Suprapubic skin (tissue), 4 donors: ENCODE measurements around the gene SETD1A. TPM values are rescaled to one million over a fixed set of nuclear protein-coding genes. Genes with fewer than 3 reads are reported as not detected.

Experiments
- DNase-seq, 2 donors: peaks; one replicate each; pipeline ENCODE4 v3.0.0-alpha.2; 2019; ENCODE audit warnings: low spot score in 2 of 2
- H3K27ac ChIP-seq: fragments of 200-600 bp; sonication (generic); one replicate; pipeline ENCODE4 v1.5.1; 2019
- H3K27me3 ChIP-seq: fragments of 200-600 bp; sonication (generic); one replicate; pipeline ENCODE4 v1.5.1; 2019
- H3K36me3 ChIP-seq: fragments of 200-600 bp; sonication (generic); one replicate; pipeline ENCODE4 v1.5.1; 2019
- H3K4me1 ChIP-seq: fragments of 200-600 bp; sonication (generic); one replicate; pipeline ENCODE4 v1.5.1; 2019
- H3K4me3 ChIP-seq: fragments of 200-600 bp; sonication (generic); one replicate; pipeline ENCODE4 v1.5.1; 2019; ENCODE audit warnings: mild to moderate bottlenecking
- H3K9me3 ChIP-seq: fragments of 200-600 bp; sonication (generic); one replicate; pipeline ENCODE4 v1.5.1; 2019
- CTCF ChIP-seq, 2 donors: fragments of 200-600 bp in 1 of 2; fragments of 450-650 bp in 1 of 2; sonication (generic) in 1 of 2; IDR thresholded peaks; one replicate each; pipeline ENCODE4 v1.5.1; 2016 to 2019; ENCODE audit warnings: antibody characterized with exemption in 2 of 2, mild to moderate bottlenecking in 1 of 2, moderate library complexity in 1 of 2
- EP300 ChIP-seq: sonication (generic); formaldehyde crosslinking; IDR thresholded peaks from one replicate; pipeline ENCODE4 v1.6.1; 2017; ENCODE audit warnings: antibody characterized with exemption
- POLR2A ChIP-seq, 2 donors: fragments of 450-650 bp; IDR thresholded peaks; one replicate each; pipeline ENCODE4 v1.6.1; 2017; ENCODE audit warnings: antibody characterized with exemption in 2 of 2, mild to moderate bottlenecking in 2 of 2, moderate library complexity in 2 of 2
- POLR2AphosphoS5 ChIP-seq, 3 donors: sonication (generic); formaldehyde crosslinking; IDR thresholded peaks; one replicate each; pipeline ENCODE4 v1.6.1; 2017; ENCODE audit warnings: antibody characterized with exemption in 3 of 3
- WGBS: methylation state at CpG from one replicate; pipeline ENCODE4 v1.1.5; 2018; 5-methylcytosine and 5-hydroxymethylcytosine counted together
- total RNA-seq, 4 donors: library from RNA; depleted of rRNA; stranded (reverse); fragments of >200 nt; gene quantifications; one replicate each; pipeline ENCODE4 v1.1.0, GENCODE V29; 2016

SETD1A gene
- total RNA-seq, 4 donors from 2014 or later = 12.5 to 14.7 (median 13.7) TPM

DNA sequence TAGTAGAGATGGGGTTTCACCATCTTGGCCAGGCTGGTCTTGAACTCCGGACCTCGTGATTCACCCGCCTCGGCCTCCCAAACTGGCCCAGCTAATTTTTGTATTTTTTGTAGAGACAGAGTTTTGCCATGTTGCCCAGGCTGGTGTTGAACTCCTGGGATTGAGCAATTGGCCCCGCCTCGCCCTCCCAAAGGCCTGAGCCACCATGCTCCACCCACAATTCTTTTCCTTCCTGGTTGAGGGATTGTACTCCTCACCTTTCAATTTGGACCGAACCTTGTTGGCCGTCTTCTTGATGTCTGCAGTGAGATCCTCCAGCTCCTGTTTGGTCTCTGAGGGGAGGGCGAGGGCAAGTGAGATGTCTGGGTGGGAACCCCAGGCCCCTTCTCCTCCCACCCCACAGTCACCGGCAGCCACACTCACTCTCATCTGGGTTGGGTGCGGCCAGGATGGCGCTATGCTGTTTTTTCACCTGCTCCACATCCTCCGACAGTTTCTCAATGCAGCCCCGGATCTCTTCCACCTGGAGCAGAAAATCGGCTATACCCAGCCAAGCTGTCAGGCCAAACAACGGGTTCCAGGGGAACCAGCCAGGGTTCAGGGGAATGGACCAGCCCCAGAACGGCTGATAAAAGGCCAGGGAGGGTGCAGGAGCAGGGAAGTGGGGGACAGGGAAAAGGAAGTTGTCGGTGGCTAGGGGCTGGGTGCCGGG, 43.3 kb downstream of the SETD1A start:
- Histone ChIP-seq H3K27me3 (no peaks in the 10 kb centered on the region), H3K4me3 (peak overlapping the region; percentile 21), H3K4me1 (peaks cover 52% of the 10 kb centered on the region), H3K9me3 (no peaks in the 10 kb centered on the region), H3K27ac (peak overlapping the region; percentile 62), H3K36me3 (no peaks in the 10 kb centered on the region)
- DNase-seq = no peak
- no peak for TF ChIP-seq POLR2A (IDR thresholded peaks at IDR 0.05)
- TF ChIP-seq POLR2AphosphoS5 (IDR thresholded peaks at IDR 0.05) = no peak
- no peak for TF ChIP-seq EP300
- no peak for TF ChIP-seq CTCF (IDR thresholded peaks at IDR 0.05)
- 65% methylated on average over 19 of the region's 19 CpGs for WGBS

DNA sequence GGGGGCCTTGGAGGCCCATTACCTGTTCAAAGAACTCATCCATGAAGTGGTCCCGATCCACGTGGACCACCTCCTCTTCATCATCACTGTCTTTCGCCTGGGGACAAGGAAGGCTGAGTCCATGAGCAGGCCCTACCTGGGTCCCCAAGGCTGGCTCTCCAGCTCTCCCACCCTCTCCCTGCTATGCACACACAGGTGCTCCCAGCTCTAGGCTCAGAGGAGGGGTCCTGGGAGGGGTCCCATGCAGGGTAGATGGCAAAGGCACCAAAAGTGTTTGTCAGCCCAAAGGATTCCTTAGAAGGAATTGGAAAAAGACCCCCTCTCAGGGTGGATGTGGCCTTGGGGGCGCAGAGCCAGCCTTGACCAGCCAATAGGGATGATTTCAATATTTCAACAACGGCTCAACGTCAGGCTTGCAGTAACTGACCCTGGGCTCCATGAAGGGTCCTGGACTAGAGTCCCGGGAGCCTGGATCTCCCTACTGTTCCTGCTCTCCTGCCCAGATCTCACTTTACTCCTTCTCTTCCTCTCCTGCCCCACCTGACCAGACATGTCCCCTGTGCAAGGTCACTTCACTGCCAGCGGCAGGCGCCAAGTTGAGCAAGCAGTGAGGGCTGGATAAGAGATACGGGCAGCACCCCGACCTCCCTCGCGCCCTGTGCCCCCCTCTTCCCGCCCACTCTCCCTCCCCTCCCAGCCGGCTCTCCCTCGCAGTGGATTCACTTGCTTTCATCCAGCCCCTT, 44.1 kb downstream of the SETD1A start:
- Histone ChIP-seq H3K4me1 (peaks cover 48% of the 10 kb centered on the region), H3K27ac (peak overlapping the region; percentile 62), H3K4me3 (peak overlapping the region; percentile 21), H3K9me3 (no peaks in the 10 kb centered on the region), H3K27me3 (no peaks in the 10 kb centered on the region), H3K36me3 (no peaks in the 10 kb centered on the region)
- DNase-seq = no peak
- TF ChIP-seq EP300 (no peak), POLR2AphosphoS5 (IDR thresholded peaks at IDR 0.05) (no peak), CTCF (IDR thresholded peaks at IDR 0.05) (no peak), POLR2A (IDR thresholded peaks at IDR 0.05) (no peak)
- 44% methylated on average over 16 of the region's 16 CpGs for WGBS

DNA sequence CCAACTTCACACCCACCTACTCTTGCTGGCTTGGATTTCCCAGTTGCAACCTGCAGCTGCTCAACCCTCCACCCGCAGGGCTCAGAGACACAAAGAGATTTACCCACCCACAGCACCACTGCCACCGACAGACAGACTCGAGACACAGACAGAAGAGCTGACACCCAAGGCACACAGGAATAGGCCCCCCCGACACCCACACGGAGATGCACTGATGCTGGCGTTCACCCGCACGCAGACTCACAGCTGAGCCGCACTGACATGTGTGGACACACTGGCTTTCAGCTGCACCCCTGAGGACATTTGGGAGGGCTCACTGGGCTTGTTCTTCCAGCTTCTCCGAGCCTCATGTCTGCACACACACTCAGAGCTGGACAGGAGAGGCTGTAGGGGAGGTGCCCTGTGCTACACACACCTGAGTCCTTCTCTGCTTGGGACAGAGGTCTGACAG, 44.7 kb downstream of the SETD1A start:
- H3K9me3 ChIP-seq = no peaks in the 10 kb centered on the region
- DNase-seq = no peak
- TF ChIP-seq EP300 (no peak), POLR2AphosphoS5 (IDR thresholded peaks at IDR 0.05) (peak in 1 of 3 donors; percentile 24)
- H3K4me3 ChIP-seq = peak overlapping the region; percentile 21
- 30% methylated on average over 9 of the region's 10 CpGs for WGBS
- H3K36me3 ChIP-seq = no peaks in the 10 kb centered on the region
- no peaks in the 10 kb centered on the region for H3K27me3 ChIP-seq
- peaks cover 43% of the 10 kb centered on the region for H3K4me1 ChIP-seq
- peak overlapping the region; percentile 62 for H3K27ac ChIP-seq

- no peak overlapping the region for H3K4me3 ChIP-seq
- no peaks in the 10 kb centered on the region for H3K9me3 ChIP-seq
- H3K4me1 ChIP-seq = peaks cover 37% of the 10 kb centered on the region
- DNase-seq = no peak
- TF ChIP-seq POLR2AphosphoS5 (IDR thresholded peaks at IDR 0.05) (no peak), CTCF (IDR thresholded peaks at IDR 0.05) (no peak), EP300 (no peak), POLR2A (IDR thresholded peaks at IDR 0.05) (no peak)
- H3K27ac ChIP-seq = peak overlapping the region; percentile 62
- 80% methylated on average over 2 of the region's 9 CpGs for WGBS
- H3K27me3 ChIP-seq = no peaks in the 10 kb centered on the region
- H3K36me3 ChIP-seq = no peaks in the 10 kb centered on the region
These were observed 45.3 kb downstream of the SETD1A start for GRCh38 chr16:31002862-31003341.

DNA sequence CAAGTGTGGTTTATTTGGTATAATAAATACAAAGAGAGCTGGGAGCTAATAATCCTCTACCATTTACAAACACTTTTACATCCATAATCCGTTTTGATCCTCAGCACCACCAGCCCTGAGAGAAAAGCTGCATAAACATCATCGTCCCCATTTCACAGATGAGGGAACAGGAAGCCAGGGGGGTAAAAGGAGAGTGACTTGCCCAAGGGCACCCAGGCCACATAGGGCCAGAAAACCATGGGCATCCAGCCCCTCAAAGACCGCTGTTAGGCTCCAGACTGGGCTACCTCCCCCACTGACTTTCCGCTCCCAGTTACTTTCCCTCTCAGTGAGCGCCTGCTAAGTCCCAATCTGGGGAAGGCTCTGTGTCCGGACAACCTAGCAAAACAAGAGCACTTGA, 46.2 kb downstream of the SETD1A start:
- H3K27ac ChIP-seq = no peak overlapping the region
- 89% methylated on average over 6 of the region's 6 CpGs for WGBS
- no peaks in the 10 kb centered on the region for H3K36me3 ChIP-seq
- peaks cover 29% of the 10 kb centered on the region for H3K4me1 ChIP-seq
- H3K4me3 ChIP-seq = no peak overlapping the region
- TF ChIP-seq EP300 (no peak), CTCF (IDR thresholded peaks at IDR 0.05) (no peak), POLR2AphosphoS5 (IDR thresholded peaks at IDR 0.05) (no peak), POLR2A (IDR thresholded peaks at IDR 0.05) (no peak)
- H3K9me3 ChIP-seq = no peaks in the 10 kb centered on the region
- H3K27me3 ChIP-seq = peaks cover 5% of the 10 kb centered on the region
- no peak for DNase-seq
